HG03045 (cell line): ENCODE data around the gene EPHA2.

Experiments
- ATAC-seq: cut with Tn5 transposase; IDR thresholded peaks from one replicate; pipeline ENCODE4 v1.9.1; 2021; ENCODE audit warnings: mild to moderate bottlenecking, moderate library complexity; ENCODE audit not compliant: unreplicated experiment

EPHA2 gene

DNA sequence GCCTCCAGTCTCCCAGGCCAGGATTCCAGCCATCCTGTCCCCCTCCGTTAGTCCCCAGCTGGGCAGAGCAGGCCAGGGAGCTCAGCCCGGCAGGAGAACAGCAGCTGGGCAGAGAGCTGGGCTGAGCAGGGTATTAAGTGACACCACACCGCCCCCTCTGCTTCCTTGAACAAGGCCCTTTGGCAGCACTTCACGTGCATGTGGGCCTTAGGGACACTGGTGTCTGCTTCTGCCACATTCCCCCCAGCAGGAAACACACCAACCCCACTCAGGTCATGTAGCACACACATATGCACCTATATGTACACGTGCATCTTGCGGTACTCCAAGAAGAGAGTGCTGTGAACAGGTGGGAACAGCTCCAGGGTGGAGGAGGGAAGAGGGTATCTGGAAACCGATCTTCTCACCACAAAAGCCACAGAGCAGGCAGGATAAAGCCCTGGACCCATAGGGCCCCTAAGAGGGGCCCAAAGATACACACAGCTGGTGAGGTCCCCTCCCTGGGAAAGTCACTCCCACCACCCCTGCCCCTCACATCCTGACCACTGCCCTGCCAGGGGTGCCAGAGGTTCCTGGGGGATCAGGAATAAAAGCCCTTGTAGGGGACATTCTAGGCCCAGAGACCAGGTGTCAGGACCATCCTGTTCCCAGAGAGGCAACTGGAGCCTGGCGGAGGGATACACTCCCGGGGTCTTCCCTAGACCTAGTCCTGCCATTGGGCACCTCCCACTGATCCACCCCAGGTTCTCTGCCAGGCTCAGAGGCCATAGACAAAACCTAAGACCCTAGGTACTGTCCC is 4.5 kb downstream of the EPHA2 start:
- no peak for ATAC-seq

DNA sequence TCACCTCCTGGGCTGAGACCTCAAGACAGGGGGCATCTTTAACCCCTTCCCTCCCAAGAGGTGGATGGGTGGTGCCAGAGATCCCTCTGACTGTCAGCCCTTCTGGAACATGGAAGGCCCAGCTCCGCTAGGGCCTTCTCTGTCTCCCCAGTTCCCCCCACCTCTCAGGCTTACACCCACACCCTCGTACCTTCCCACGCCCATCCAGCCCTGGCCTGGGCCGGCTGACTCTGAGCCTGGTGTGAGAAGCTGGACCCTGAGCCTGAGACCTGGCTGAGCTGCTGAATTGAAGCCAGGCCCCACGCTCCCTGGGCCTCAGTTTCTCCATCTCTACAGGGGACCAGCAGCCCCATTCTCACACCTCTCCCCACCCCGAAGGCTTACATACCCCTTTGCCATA is 5.4 kb downstream of the EPHA2 start:
- ATAC-seq: no peak

DNA sequence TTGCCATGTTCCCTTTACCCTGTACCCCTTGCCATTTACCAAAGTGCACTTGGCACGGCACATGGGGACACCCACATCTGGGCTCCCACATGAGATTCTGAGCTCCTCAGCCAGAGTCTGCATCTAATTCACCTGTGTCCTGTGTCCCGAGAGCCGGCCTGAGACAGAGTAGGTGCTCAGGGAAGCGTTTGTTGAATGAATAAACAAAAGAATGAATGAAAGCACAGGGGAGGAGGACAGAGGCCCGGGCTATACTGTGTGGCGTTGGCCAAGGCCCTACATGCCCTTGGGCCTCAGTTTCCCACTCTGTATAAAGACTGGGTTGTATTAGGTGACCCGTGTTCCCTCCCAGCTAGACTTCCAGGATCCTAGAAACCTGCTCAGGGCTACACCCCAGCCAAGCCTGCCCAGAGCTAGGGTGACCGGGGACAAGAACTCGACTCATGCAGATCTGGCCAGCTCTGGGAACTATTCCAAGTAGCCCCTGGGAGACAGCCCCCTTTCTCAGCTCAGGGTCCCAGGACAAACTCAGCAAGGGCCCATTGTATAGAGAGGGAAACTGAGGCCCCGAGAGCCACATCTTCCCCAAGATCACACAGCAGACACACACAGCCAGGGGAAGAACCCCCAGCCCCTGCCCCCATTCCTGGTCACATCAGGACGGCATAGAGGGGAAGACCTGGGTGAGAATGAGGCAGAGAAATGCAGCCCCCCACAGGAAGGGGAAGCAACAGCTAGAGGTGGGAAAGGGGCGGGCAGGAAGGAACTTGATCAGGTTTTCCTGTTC is 6.0 kb downstream of the EPHA2 start:
- no peak for ATAC-seq

DNA sequence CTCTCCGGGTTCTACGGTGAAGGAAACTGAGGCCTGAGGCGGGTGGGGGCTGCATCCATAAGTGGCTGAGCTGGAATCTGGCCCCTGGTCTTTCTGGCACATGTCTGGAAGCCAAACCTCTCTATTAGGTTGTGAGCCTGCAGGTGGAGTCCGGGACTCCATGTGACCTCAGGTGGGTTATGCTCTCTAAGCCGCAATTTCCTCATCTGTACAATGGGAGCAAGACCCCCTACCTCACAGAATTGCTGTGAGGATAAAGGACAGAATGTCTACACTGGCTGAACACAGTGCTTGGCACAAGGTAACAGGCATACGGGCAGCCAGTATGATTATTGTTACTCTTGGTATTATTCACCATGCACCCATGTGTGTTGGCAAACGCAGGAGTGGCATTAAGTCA is 6.7 kb downstream of the EPHA2 start:
- no peak for ATAC-seq

DNA sequence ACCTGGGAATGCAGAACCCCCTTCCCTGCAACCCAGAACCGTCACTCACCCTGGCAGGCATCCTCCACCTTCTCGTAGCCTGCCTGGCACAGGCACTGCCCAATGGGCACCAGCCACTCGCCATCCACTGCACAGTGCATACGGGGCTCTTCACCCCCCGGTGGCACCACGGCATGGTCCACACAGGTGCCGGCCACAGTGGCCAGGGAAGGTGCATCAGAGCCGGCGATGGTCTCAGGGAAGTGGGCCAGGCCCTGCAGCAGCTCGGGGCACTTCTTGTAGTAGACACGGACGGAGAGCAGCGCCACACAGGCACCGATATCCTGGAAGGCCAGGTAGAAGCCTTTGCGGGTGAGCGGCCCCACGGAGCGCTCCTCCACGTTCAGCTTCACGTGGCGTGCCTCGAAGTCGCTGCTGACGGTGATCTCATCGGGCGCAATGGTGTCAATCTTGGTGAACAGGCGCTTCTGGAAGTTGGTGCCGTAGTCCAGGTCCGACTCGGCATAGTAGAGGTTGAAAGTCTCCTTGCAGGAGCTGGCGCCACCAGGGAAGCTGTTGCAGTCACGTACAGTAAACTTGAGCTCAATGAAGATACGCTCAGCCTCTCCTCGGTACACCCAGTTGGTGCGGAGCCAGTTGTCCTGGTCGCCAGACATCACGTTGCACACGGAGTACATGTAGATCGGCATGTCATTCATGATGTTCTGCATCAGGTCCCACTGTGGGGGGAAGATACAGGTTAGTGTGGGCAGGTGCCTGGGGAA is 7.4 kb downstream of the EPHA2 start:
- ATAC-seq: no peak

DNA sequence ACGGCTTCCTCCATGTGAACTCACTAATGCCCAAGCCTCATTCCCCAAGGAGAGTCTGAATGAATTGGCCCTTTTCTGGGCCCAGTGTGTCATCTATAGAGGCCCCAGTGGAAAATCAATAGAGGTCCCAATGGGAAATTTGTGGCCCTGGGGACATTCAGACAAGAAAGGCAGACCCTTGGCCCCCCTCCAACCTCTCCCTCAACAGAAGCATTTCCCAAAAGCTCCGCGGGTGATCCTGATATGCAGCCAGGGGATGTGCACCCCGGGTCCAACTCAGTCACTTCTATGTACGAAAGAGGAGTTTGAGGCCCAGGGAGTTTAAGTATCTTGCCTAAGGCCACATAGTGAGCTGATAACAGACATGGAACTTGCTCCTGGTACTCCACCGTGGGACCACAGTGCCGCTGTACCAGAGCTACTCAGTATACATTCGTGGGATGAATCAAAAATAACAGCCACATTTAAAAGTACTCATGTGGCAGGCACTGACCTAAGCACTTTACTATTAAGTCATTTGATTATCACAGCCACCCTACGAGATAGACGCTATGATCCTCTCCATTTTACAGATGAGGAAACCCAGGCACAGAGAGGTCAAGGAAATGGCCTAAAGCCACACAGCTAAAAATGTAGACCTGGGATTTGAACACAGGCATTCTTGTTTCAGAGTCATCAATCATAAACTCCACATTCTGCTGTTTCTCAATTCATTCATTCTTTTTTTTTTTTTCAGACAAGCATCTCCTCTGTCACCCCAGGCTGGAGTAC is 8.5 kb downstream of the EPHA2 start:
- ATAC-seq: no peak

DNA sequence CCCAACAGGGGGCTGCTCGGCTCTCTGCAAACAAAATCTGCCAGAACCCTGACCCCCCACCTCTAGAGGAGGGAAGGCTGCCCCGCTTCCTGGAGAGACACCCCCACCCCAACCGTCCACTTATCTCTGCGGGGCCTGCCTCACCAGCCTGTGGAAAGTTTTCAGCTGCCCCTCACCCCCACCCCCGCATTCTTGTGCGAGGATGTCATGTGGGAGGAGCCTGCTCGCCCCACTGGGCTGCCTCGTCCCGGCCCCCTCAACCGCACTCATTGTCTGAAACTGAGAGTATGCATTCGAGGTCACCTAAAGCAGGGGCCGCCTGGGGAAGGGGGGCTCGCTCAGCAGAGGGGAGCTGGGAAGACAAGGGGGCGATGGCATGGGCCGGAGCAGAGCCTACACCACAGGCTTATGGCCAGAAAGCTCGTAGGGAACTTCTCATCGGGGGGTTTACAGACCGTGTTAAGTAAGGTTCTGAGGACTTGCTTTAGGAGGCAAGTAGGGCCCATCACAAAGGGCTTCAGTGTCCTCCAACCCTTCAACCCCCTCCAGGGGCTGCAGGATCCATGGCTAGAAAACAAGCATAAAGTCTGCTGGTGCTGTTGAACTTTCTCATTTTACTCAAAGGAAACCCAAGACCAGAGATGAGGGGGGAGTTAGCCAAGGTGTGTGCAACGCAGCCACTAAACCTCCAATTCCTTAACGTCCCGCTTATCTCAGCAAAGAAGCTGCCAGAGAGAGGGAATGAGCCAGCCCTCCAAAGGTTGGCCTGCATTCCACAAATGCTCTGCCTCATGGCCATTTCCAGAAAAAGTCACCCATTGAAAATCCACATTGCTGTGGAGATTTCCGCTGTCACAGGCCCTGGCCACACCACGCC is 9.4 kb downstream of the EPHA2 start:
- no peak for ATAC-seq

DNA sequence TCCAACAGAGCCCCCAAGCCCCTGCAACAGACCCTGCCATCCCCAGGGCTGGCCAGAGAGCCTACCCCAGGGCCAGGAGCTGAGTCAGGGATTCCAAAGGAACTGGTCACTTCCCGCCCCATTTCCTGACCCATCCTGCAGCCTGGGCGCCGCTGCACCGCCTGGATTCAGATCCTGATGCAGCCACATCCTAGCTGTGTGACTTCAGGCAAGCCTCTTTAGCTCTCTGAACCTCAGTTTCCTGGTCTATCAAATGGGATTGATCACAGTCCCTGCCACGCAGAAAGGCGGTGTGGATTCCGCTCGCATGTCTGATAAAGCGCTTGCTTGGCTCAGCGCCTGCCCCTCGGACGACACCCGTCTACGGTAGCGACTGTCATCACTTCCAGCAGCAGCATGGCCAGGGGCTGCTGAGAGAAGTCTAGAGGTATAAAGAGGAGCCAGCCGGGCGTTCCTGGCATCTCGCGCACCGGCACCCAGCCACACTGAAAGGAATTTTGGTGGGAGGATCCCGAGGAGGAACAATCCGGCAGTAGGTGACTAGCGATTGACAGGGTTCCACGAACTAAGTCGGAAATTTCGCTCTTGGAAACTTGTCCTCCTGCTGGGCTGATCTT is 10.1 kb downstream of the EPHA2 start:
- ATAC-seq: no peak

DNA sequence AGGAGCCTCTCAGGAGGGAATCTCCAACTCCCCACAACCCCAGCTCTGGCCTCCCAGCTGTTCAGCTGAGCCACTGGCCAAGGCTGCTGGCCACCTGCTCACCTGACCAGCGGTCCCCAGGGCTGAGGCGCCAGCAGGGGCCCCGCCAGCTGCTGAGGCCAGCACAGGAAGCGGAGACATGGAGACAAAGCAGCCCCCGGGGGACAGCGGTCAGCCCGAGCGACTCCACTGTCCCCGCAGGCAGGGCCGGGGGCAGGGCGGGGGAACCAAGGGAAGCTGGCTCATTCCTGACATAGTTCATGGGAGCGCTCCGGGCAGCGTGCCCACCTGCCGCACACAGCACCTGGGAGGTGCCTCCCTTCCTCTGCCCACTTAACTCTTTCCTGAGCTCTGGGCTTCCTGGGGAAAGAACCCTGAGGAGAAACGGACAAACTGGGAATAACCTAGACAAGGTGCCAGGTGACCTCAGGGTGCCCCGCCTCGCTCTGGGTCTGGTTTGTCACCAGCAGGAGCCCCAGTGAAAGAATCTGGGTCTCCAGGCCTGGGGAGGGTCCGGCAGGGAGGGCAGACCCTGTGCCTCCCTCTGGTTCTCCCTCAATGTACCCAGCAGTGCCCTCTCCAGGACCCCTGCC is 10.7 kb downstream of the EPHA2 start:
- no peak for ATAC-seq

DNA sequence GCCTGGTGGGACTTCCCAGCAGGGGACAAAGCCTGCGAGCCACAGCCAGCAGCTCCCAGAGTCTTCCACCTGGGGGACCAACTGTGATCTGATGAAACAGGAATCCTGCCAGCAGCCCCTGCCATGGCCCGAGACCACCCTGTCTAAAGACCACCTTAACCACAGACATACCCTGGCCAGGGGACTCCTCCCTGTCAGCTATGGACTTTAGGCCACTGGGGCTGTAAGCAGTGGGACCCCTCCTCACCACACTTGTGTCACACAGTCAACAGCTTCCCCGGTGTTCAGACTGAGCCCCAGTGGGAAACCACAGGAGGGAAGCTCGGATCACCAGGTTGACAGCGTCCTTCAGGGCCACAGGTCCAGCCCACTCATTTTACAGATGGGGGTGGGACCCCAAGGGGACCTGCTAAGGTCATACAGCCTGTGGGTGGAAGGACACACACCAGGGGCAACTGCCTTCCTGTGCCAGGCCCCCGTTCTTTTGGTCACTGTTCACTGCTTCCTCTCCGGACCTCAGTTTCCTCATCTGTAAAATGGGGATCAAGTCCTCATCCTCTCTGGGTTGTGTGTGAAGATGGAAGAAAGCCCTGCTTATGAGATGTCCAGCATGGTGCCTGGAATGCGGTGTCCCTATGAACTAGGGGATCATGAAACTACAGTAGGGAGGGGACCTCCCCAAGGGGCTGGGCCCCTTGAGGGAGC is 11.4 kb downstream of the EPHA2 start:
- ATAC-seq: no peak

DNA sequence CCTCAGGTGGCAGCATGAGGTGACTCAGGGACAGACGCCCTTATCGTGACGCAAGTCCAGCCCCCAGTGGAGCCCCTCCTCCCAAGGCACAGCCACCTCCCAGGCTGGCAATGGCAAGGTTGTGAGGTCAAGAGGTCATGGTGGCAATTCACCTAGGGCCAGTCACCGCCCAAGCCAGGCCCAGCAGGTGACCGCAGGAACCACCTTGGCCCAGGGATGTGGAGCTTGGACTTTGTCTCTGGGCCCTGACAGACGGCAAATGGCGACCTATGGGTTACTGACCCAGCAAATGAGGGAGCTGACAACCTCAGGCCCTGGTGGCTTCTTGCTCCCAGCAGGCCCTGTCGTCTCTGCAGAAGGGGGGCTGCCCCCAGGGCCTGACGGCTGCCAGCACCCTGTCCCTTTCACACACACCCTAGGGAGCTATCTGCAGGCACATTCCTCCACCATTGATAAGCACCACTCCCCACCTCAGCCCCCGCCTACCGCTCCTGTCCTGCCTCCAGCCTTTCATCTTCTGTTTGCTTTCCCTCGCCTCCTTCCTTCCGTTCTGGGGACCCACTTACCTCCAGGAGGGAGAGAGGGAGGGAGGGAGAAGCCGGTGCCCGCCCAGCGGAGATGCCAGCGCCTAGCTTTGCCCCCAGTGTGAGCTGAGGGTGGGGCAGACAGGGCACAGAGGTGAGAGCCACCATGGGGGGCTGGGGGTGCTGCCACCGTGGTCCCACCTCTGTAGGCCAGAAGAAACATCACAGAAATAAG is 12.1 kb downstream of the EPHA2 start:
- no peak for ATAC-seq

DNA sequence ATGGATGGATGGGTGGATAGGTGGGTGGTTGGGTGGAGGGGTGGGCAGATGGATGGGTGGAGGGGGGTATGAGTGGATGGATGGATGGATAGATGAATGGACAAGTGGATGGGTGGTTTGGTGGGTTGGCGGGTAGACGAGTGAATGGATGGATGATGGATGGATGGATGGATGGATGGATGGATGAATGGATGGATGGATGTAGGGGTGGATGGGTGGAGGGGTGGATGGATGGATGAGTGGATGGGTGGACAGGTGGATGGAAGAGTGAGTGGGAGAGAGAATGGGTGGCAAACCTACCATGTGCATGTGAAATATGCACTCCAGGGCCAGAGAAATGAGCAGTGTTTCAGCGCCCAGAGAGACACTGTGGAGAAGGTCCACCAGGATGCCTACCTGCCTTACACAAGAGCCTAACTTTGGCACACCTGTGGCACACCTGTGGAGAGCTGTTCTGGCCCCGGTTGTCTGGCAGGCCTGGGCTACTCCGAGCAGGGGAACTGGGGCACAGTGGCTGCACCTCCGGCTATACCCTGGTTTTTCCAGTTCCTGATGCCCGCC is 12.8 kb downstream of the EPHA2 start:
- ATAC-seq: no peak

DNA sequence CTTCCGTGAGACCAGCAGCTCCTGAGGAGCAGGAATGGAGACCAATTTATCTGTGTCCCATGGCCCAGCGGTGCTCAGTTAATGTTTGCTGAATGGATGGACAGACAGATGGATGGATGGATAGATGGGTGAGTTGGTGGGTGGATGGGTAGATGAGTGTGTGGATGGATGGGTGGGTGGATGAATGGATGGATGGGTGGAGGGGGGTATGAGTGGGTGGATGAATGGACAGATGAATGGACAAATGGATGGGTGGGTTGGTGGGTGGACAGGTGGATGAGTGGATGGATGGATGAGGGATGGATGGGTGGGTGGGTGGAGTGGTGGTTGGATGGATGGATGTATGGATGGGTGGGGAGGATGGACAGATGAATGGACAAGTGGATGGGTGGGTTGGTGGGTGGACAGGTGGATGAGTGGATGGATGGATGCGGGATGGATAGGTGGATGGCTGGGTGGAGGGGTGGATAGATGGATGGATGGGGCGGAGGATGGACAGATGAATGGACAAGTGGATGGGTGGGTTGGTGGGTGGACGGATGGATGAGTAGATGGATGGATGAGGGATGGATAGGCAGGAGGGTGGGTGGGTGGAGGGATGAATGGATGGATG is 13.4 kb downstream of the EPHA2 start:
- no peak for ATAC-seq

DNA sequence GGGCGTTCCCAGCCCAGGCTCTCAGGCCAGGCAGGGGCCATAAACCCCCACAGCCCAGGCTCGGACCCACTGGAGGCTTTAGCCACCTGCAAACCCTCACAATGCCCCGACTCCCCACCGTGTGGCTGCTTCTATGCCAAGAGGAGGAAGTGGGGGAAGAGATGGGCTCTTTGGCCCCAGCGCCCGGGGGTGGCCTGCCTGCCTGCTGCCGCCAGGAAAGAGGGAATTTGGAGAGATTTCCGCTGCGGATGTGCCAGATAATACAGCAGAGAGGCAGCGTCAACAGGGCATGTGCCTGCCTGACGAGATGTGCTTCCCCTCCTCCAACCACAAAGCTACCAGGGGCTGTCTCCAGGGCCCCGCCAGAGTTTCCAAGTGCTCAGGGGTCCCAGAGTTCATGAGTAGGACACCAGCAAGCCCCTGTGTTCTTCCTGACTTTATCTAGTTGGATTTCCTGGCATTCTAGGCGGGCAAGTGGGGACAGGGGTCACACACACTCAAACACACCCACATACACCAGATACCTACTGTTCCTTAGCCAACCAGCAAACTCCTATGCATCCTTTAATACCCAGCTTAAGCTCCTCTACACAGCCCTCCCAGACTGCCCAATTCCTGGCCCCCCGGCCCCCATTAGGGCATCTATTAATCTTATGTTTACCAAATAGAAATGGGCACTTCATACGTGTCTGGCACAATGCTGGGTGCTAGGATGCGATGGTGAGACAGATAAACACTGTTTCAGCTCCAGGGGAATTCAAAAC is 14.1 kb downstream of the EPHA2 start:
- ATAC-seq: no peak

DNA sequence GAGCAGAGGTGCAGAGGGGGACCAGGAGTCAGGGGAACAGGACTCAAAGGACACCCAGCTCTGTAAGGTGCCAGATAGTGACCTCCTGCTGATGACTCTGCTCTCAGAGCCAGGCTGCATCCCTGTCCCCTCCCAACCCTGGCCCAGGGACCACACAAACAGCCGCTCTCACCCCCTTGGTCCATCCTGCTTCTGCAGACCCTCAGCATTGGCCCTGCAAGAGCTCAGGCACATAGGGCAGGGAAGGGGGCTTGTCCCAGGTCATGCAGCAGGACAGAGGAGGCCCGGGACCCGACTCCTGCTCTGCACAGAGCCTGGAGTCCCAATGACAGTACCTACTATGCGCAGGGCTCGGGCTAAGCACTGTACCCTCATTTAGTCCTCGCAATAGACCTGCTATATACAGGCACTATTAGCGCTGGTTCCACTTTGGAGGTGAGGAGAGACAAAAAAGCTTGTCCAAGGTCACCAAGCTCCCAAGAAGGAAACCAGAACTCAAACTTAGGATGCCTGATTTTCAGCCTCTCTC is 15.7 kb downstream of the EPHA2 start:
- ATAC-seq: no peak

DNA sequence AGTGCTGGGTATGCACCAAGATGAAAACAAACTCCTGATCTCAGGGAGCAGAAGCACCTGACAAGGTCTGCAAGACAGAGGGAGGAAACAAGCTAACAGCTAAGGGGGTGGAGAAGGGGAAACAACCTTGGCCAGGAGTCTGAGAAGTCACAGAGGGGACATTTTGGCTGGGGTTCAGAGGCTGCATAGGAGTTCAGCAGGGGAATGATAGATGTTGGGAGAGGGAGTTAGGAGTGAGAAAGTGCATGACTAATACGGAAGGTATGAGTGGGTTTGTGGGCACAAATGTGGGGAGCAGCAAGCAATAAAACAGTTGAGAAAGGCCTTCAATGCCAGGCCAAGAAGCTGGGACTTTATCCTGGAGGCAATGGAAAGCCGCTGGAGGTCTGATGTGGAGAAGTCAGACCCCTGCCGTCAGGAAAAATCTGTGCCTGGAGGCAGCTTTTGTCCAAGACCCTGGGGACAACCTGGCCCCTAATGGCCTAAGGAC is 16.4 kb downstream of the EPHA2 start:
- no peak for ATAC-seq
